IMR-90 (cell line): ENCODE results near the gene PTBP1. TPM values are rescaled to one million over a fixed set of nuclear protein-coding genes. Genes with fewer than 3 reads are reported as not detected.

Source experiments
- ATAC-seq: fragments of 200-7000 bp; cut with Tn5 transposase; 2 replicates; pipeline ENCODE4 v1.9.1; 2020; ENCODE audit warnings: low read depth, mild to moderate bottlenecking, moderate library complexity
- BruUV-seq: library from RNA; stranded (reverse); fragments of 400-500 nt; replicated peaks from 2 replicates; lab custom pipeline; 2021; lab: Mats Ljungman, UMichigan
- CTCF ChIA-PET: fragments of 300-600 bp; formaldehyde crosslinking; extraction: SDS; loops from one replicate; lab custom pipeline; 2021; ENCODE audit warnings: antibody characterized with exemption; lab: Yijun Ruan, JAX
- POLR2A ChIA-PET: fragments of 300-600 bp; sonication (Branson Sonifier 250); formaldehyde crosslinking; loops from one replicate; lab custom pipeline; 2022; ENCODE audit warnings: antibody characterized with exemption; ENCODE audit not compliant: unreplicated experiment; lab: Charles Lee
- DNase-seq: peaks from one replicate; pipeline ENCODE4 v3.0.0; 2013
- H2AFZ ChIP-seq: replicated peaks from 2 replicates; pipeline ENCODE3; 2013; ENCODE audit warnings: low read length, mild to moderate bottlenecking; ENCODE audit not compliant: poor library complexity
- H2AK5ac ChIP-seq: 2 replicates; pipeline ENCODE4 v1.6.1; 2013; ENCODE audit warnings: low read depth, low read length, inconsistent platforms
- H2AK9ac ChIP-seq: replicated peaks from 2 replicates; pipeline ENCODE3; 2013; ENCODE audit warnings: mild to moderate bottlenecking, low read depth, low read length, moderate library complexity; ENCODE audit not compliant: poor library complexity
- H2BK120ac ChIP-seq: 2 replicates; pipeline ENCODE4 v1.6.1; 2013; ENCODE audit warnings: low read depth, low read length, inconsistent platforms
- H2BK15ac ChIP-seq: 3 replicates; pipeline ENCODE4 v1.6.1; 2013; ENCODE audit warnings: low read depth, low read length, inconsistent platforms
- H2BK20ac ChIP-seq: 2 replicates; pipeline ENCODE4 v1.6.1; 2013; ENCODE audit warnings: low read depth, mild to moderate bottlenecking, inconsistent platforms, low read length, moderate library complexity
- H2BK5ac ChIP-seq: 2 replicates; pipeline ENCODE4 v1.6.1; 2013; ENCODE audit warnings: mild to moderate bottlenecking, low read depth, low read length, inconsistent platforms; ENCODE audit not compliant: poor library complexity, severe bottlenecking
- H3K14ac ChIP-seq: replicated peaks from 2 replicates; pipeline ENCODE4 v1.6.1; 2013; ENCODE audit warnings: low read depth, low read length, inconsistent platforms
- H3K18ac ChIP-seq: 2 replicates; pipeline ENCODE4 v1.6.1; 2013; ENCODE audit warnings: low read depth, low read length, control low read depth
- H3K23ac ChIP-seq: 2 replicates; pipeline ENCODE4 v1.6.1; 2013; ENCODE audit warnings: low read depth, low read length, inconsistent platforms
- H3K27ac ChIP-seq: 2 replicates; pipeline ENCODE4 v1.5.1; 2013; ENCODE audit warnings: mild to moderate bottlenecking, control low read depth, low read length; ENCODE audit not compliant: insufficient read depth
- H3K27me3 ChIP-seq: 2 replicates; pipeline ENCODE4 v1.6.1; 2013; ENCODE audit warnings: low read length; ENCODE audit not compliant: control insufficient read depth, insufficient read depth
- H3K36me3 ChIP-seq: 2 replicates; pipeline ENCODE4 v1.6.1; 2013; ENCODE audit warnings: low read length, mixed read lengths; ENCODE audit not compliant: control insufficient read depth, insufficient read depth
- H3K4ac ChIP-seq: 2 replicates; pipeline ENCODE4 v1.6.1; 2013; ENCODE audit warnings: low read depth, low read length, inconsistent platforms
- H3K4me1 ChIP-seq: 2 replicates; pipeline ENCODE4 v1.6.1; 2013; ENCODE audit warnings: low read length, mixed read lengths; ENCODE audit not compliant: control insufficient read depth, insufficient read depth
- H3K4me2 ChIP-seq: 2 replicates; pipeline ENCODE4 v1.6.1; 2013; ENCODE audit warnings: low read depth, mild to moderate bottlenecking, control low read depth, low read length, moderate library complexity
- H3K4me3 ChIP-seq: 2 replicates; pipeline ENCODE4 v1.5.1; 2013; ENCODE audit warnings: low read depth, mild to moderate bottlenecking, control low read depth, low read length, moderate library complexity; ENCODE audit not compliant: insufficient read depth
- H3K56ac ChIP-seq: 2 replicates; pipeline ENCODE4 v1.6.1; 2013; ENCODE audit warnings: low read length, inconsistent platforms; ENCODE audit not compliant: insufficient read depth; ENCODE audit errors: extremely low read depth
- H3K79me1 ChIP-seq, 2 experiments: 2 replicates each; pipeline ENCODE4 v1.6.1; 2013; ENCODE audit warnings: low read length in 2 of 2, inconsistent platforms in 1 of 2, low read depth in 1 of 2
- H3K9ac ChIP-seq: 2 replicates; pipeline ENCODE4 v1.6.1; 2013; ENCODE audit warnings: low read depth, low read length, control low read depth
- H3K9me1 ChIP-seq: 2 replicates; pipeline ENCODE4 v1.6.1; 2013; ENCODE audit warnings: low read length, inconsistent platforms; ENCODE audit not compliant: insufficient read depth
- H3K9me3 ChIP-seq: 2 replicates; pipeline ENCODE4 v1.6.1; 2013; ENCODE audit warnings: low read length; ENCODE audit not compliant: control insufficient read depth, insufficient read depth
- H4K20me1 ChIP-seq: 2 replicates; pipeline ENCODE4 v1.6.1; 2013; ENCODE audit warnings: low read length, inconsistent platforms; ENCODE audit not compliant: insufficient read depth
- H4K5ac ChIP-seq: 2 replicates; pipeline ENCODE4 v1.6.1; 2013; ENCODE audit warnings: mild to moderate bottlenecking, low read depth, low read length, control low read depth
- H4K8ac ChIP-seq, 2 experiments: 2 replicates each; pipeline ENCODE4 v1.6.1; 2013; ENCODE audit warnings: low read depth in 2 of 2, low read length in 2 of 2, control low read depth in 1 of 2, inconsistent platforms in 1 of 2
- H4K91ac ChIP-seq: 2 replicates; pipeline ENCODE4 v1.6.1; 2013; ENCODE audit warnings: low read depth, low read length, inconsistent platforms; ENCODE audit not compliant: insufficient read depth
- BHLHE40 ChIP-seq: fragments of 150-350 bp; IDR thresholded peaks from 2 replicates; pipeline ENCODE4 v1.6.1; 2016; ENCODE audit warnings: mild to moderate bottlenecking, low read depth, low read length
- CEBPB ChIP-seq: IDR thresholded peaks from 2 replicates; pipeline ENCODE4 v1.6.1; 2012; ENCODE audit warnings: low read depth, low read length, improper control_type of control experiment
- FOS ChIP-seq: fragments of 150-350 bp; IDR thresholded peaks from 2 replicates; pipeline ENCODE4 v1.6.1; 2016; ENCODE audit warnings: low read depth, low read length
- MAZ ChIP-seq: IDR thresholded peaks from 2 replicates; pipeline ENCODE4 v1.6.1; 2012; ENCODE audit warnings: low read depth, mild to moderate bottlenecking, low read length, improper control_type of control experiment, moderate library complexity, borderline replicate concordance
- MXI1 ChIP-seq: IDR thresholded peaks from 2 replicates; pipeline ENCODE4 v1.6.1; 2012; ENCODE audit warnings: low read depth, mild to moderate bottlenecking, low read length, moderate library complexity, borderline replicate concordance
- RAD21 ChIP-seq: IDR thresholded peaks from 2 replicates; pipeline ENCODE4 v1.6.1; 2012; ENCODE audit warnings: low read length, improper control_type of control experiment
- RCOR1 ChIP-seq: IDR thresholded peaks from 2 replicates; pipeline ENCODE4 v1.6.1; 2012; ENCODE audit warnings: mild to moderate bottlenecking, low read length, improper control_type of control experiment; ENCODE audit not compliant: insufficient replicate concordance
- SMC3 ChIP-seq: fragments of 150-350 bp; IDR thresholded peaks from 2 replicates; pipeline ENCODE4 v1.6.1; 2016; ENCODE audit warnings: low read depth, mild to moderate bottlenecking, antibody characterized with exemption, low read length, moderate library complexity
- USF2 ChIP-seq: fragments of 150-350 bp; IDR thresholded peaks from 2 replicates; pipeline ENCODE4 v1.6.1; 2017; ENCODE audit warnings: mild to moderate bottlenecking, antibody characterized with exemption, low read length, low read depth
- WGBS, 2 experiments: methylation state at CpG; one replicate each; pipeline versions ENCODE4 v1.1.5 to v1.1.7; 2013; ENCODE audit warnings: missing lambda C conversion rate in 2 of 2; ENCODE audit not compliant: insufficient read length in 1 of 2; ENCODE audit errors: extremely low coverage in 2 of 2; 5-methylcytosine and 5-hydroxymethylcytosine counted together
- dilution Hi-C: fragments of 300-500 bp; cut with HindIII; formaldehyde crosslinking; loops from one replicate; pipeline ENCODE4 v1.14.3; 2018; ENCODE audit warnings: low sequenced_read_pairs; ENCODE audit not compliant: unreplicated experiment
- in situ Hi-C: fragments of 300-500 bp; cut with MboI; formaldehyde crosslinking; loops from 3 replicates; pipeline ENCODE4 v1.14.3; 2019; ENCODE audit warnings: low sequenced_read_pairs, inconsistent platforms, mixed read lengths
- intact Hi-C: fragments of 100-400 bp; cut with micrococcal nuclease; formaldehyde crosslinking; loops from 2 replicates; pipeline ENCODE4 v1.10.0; 2022
- polyA plus RNA-seq, 3 experiments: library from polyadenylated mRNA; depleted of rRNA; stranded (reverse); fragments of >200 nt; gene quantifications; 2 replicates each; pipeline ENCODE4 v1.2.3, GENCODE V29; 2012; ENCODE audit warnings: low replicate concordance in 1 of 3
- total RNA-seq: library from RNA; depleted of rRNA; stranded (reverse); fragments of >200 nt; gene quantifications from 2 replicates; pipeline ENCODE4 v1.2.3, GENCODE V29; 2012
- TF ChIP-seq, protein P1 (sequence below): fragments of 150-350 bp; IDR thresholded peaks from 2 replicates; pipeline ENCODE4 v1.6.1; 2016; ENCODE audit warnings: low read depth, mild to moderate bottlenecking, low read length, moderate library complexity, borderline replicate concordance
- TF ChIP-seq, protein P2 (sequence below): conservative IDR thresholded peaks from 2 replicates; pipeline ENCODE4 v1.5.1; 2012; ENCODE audit warnings: mild to moderate bottlenecking, low read depth, low read length, improper control_type of control experiment

PTBP1 gene
- total and polyA plus RNA-seq, 2 of the 4 experiments (the other 2 are of a cell fraction): 146 to 269 TPM

GRCh38 chr19:821825-822503 is 24.7 kb downstream of the PTBP1 start, which contains the start of gene PLPPR3:
PLPPR3 (minus strand) TSS chr19:821955; CDS start chr19:821559, 396 bp downstream.
- CTCF ChIA-PET: no interaction called here
- BruUV-seq: no TSS peak
- dilution Hi-C loops: no loop called here

More at GRCh38 chr19:821825-822503, 24.7 kb downstream of the PTBP1 start, which contains the start of gene PLPPR3:
- 0% methylated on average over 16 of the region's 86 CpGs; no CpG with 5 or more reads in 1 of the 2 experiments for WGBS, 2 experiments
- in situ Hi-C loops: no loop called here
- Histone ChIP-seq H2BK120ac (no peak within 1 kb of the TSS), H3K79me1 (no peaks in the 10 kb centered on the region), H2BK5ac (no peak within 1 kb of the TSS), H3K9me3 (no peaks in the 10 kb centered on the region), H3K23ac (no peak within 1 kb of the TSS), H3K27me3 (peaks cover 2% of the 10 kb centered on the region; the same call in 1 of the 2 replicates), H4K8ac (no peak within 1 kb of the TSS), H3K27ac (no peak within 1 kb of the TSS; the same call in 1 of the 2 replicates), H2AK5ac (no peak within 1 kb of the TSS), H3K4ac (no peak within 1 kb of the TSS), H3K9ac (no peak within 1 kb of the TSS), H3K36me3 (no peaks in the 10 kb centered on the region), H3K4me3 (peak within 1 kb of the TSS; percentile 54), H3K18ac (no peak within 1 kb of the TSS; the same call in 1 of the 2 replicates), H2BK15ac (no peak within 1 kb of the TSS), H2BK20ac (no peak within 1 kb of the TSS), H3K9me1 (no peaks in the 10 kb centered on the region), H4K5ac (no peak within 1 kb of the TSS), H2AK9ac (no peak within 1 kb of the TSS), H3K56ac (no peak within 1 kb of the TSS), H3K4me1 (peaks cover 3% of the 10 kb centered on the region; the same call in 1 of the 2 replicates), H4K91ac (no peak within 1 kb of the TSS), H3K4me2 (peak within 1 kb of the TSS; percentile 65), H4K20me1 (no peaks in the 10 kb centered on the region), H2AFZ (peak within 1 kb of the TSS; percentile 79), H3K14ac (no peak within 1 kb of the TSS)
- intact Hi-C loops: no loop called here
- DNase-seq (no peak), ATAC-seq (peak; percentile 30)
- POLR2A ChIA-PET: no interaction called here
- no peak; the same call in 1 of the 2 replicates for TF ChIP-seq MAZ
- TF ChIP-seq, protein P1, sequence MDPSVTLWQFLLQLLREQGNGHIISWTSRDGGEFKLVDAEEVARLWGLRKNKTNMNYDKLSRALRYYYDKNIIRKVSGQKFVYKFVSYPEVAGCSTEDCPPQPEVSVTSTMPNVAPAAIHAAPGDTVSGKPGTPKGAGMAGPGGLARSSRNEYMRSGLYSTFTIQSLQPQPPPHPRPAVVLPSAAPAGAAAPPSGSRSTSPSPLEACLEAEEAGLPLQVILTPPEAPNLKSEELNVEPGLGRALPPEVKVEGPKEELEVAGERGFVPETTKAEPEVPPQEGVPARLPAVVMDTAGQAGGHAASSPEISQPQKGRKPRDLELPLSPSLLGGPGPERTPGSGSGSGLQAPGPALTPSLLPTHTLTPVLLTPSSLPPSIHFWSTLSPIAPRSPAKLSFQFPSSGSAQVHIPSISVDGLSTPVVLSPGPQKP: no peak
- TF ChIP-seq, protein P2, sequence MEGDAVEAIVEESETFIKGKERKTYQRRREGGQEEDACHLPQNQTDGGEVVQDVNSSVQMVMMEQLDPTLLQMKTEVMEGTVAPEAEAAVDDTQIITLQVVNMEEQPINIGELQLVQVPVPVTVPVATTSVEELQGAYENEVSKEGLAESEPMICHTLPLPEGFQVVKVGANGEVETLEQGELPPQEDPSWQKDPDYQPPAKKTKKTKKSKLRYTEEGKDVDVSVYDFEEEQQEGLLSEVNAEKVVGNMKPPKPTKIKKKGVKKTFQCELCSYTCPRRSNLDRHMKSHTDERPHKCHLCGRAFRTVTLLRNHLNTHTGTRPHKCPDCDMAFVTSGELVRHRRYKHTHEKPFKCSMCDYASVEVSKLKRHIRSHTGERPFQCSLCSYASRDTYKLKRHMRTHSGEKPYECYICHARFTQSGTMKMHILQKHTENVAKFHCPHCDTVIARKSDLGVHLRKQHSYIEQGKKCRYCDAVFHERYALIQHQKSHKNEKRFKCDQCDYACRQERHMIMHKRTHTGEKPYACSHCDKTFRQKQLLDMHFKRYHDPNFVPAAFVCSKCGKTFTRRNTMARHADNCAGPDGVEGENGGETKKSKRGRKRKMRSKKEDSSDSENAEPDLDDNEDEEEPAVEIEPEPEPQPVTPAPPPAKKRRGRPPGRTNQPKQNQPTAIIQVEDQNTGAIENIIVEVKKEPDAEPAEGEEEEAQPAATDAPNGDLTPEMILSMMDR: no peak
- no peak for TF ChIP-seq USF2
- no peak for TF ChIP-seq BHLHE40
- no peak for TF ChIP-seq MXI1
- no peak for TF ChIP-seq FOS
- no peak for TF ChIP-seq SMC3
- no peak for TF ChIP-seq RAD21
- no peak for TF ChIP-seq CEBPB
- no peak for TF ChIP-seq RCOR1
